Testis (tissue), 2 donors: ENCODE measurements around the gene MED27.

Source experiments
- CTCF ChIP-seq, 3 experiments: fragments of 450-650 bp in 2 of 3; fragments of 200-600 bp in 1 of 3; sonication (generic) in 1 of 3; IDR thresholded peaks; one replicate each; pipeline ENCODE4 v1.5.1; 2016 to 2019; ENCODE audit warnings: antibody characterized with exemption in 3 of 3, mild to moderate bottlenecking in 2 of 3, moderate library complexity in 1 of 3
- POLR2A ChIP-seq: fragments of 450-650 bp; IDR thresholded peaks from one replicate; pipeline ENCODE4 v1.6.1; 2017; ENCODE audit warnings: antibody characterized with exemption, mild to moderate bottlenecking, moderate library complexity

- TF ChIP-seq POLR2A (no peak), CTCF (IDR thresholded peaks at IDR 0.05) (no peak)
Measured at GRCh38 chr9:132055756-132056155, 23.9 kb downstream of the MED27 start.
